Tongue (tissue), 2 donors: ENCODE results near the gene POT1. TPM values are rescaled to one million over a fixed set of nuclear protein-coding genes. Genes with fewer than 3 reads are reported as not detected.
"Not testable (repeated sequence)": the region's sequence is repeated elsewhere in the genome, so short reads cannot be mapped to it uniquely, and the experiment has no call there.

Experiments
- DNase-seq: peaks from one replicate; pipeline ENCODE4 v3.0.0-alpha.2; 2015
- total RNA-seq: library from RNA; depleted of rRNA; stranded (reverse); fragments of >200 nt; gene quantifications from one replicate; pipeline ENCODE4 v1.2.3, GENCODE V29; 2014

POT1 gene
- 53.5 TPM for total RNA-seq

GRCh38 chr7:124929467-124930172, at the start of gene POT1:
POT1 (minus strand) TSS chr7:124929825; CDS start chr7:124897173, 32,652 bp downstream.
- peak; percentile 99 for DNase-seq

GRCh38 chr7:124975131-124975530, 45.5 kb upstream of the POT1 start:
- DNase-seq: not testable (repeated sequence)

- DNase-seq: no peak
Observed at GRCh38 chr7:124965553-124965952, 35.9 kb upstream of the POT1 start.

- DNase-seq: no peak
Observed at GRCh38 chr7:124959676-124960075, 30.1 kb upstream of the POT1 start.

GRCh38 chr7:124957952-124958351, 28.3 kb upstream of the POT1 start:
- DNase-seq: not testable (repeated sequence)

- DNase-seq: no peak
Observed at GRCh38 chr7:124956160-124956559, 26.5 kb upstream of the POT1 start.

GRCh38 chr7:124954790-124955189, 25.2 kb upstream of the POT1 start:
- no peak for DNase-seq

- DNase-seq: no peak
Observed at GRCh38 chr7:124945680-124946079, 16.1 kb upstream of the POT1 start.

GRCh38 chr7:124943472-124943871, 13.8 kb upstream of the POT1 start:
- no peak for DNase-seq

GRCh38 chr7:124942399-124942798, 12.8 kb upstream of the POT1 start:
- DNase-seq: no peak

- DNase-seq: no peak
Observed at GRCh38 chr7:124940306-124940705, 10.7 kb upstream of the POT1 start.

GRCh38 chr7:124938128-124938527, 8.5 kb upstream of the POT1 start:
- DNase-seq: no peak

- DNase-seq: no peak
Observed at GRCh38 chr7:124937076-124937475, 7.5 kb upstream of the POT1 start.

GRCh38 chr7:124934841-124935240, 5.2 kb upstream of the POT1 start:
- no peak for DNase-seq

- DNase-seq: peak; percentile 7
Observed at GRCh38 chr7:124930655-124931597, 1.3 kb upstream of the POT1 start.

GRCh38 chr7:124930173-124930623, 573 bp upstream of the POT1 start:
- DNase-seq: no peak

- no peak for DNase-seq
Observed at GRCh38 chr7:124924906-124925305, 4.7 kb downstream of the POT1 start.

- no peak for DNase-seq
Observed at GRCh38 chr7:124922200-124922599, 7.4 kb downstream of the POT1 start.

GRCh38 chr7:124919841-124920240, 9.8 kb downstream of the POT1 start:
- DNase-seq: no peak

GRCh38 chr7:124918662-124919061, 11.0 kb downstream of the POT1 start:
- DNase-seq: no peak

GRCh38 chr7:124915242-124915641, 14.4 kb downstream of the POT1 start:
- no peak for DNase-seq

- no peak for DNase-seq
Observed at GRCh38 chr7:124914298-124914697, 15.3 kb downstream of the POT1 start.

GRCh38 chr7:124912972-124913371, 16.7 kb downstream of the POT1 start:
- no peak for DNase-seq
